Endothelial cell of umbilical vein (primary cell): ENCODE results near the gene EDA.

Experiments
- CTCF ChIP-seq, 2 donors: IDR thresholded peaks; 1 replicate in 1 of 2; 2 replicates in 1 of 2; pipeline ENCODE4 v1.5.1; 2011; ENCODE audit warnings: low read length in 2 of 2, mild to moderate bottlenecking in 2 of 2, moderate library complexity in 2 of 2, control low read depth in 1 of 2, inconsistent platforms in 1 of 2, low read depth in 1 of 2; ENCODE audit not compliant: insufficient read depth in 1 of 2; ENCODE audit errors: extremely low read depth in 1 of 2
- EZH2 ChIP-seq: IDR thresholded peaks from 2 replicates; pipeline ENCODE4 v1.6.1; 2012; ENCODE audit warnings: borderline replicate concordance, low read depth, mild to moderate bottlenecking, moderate library complexity, low read length, inconsistent platforms; ENCODE audit not compliant: severe bottlenecking
- FOS ChIP-seq: IDR thresholded peaks from 2 replicates; pipeline ENCODE4 v1.6.1; 2011; ENCODE audit warnings: mild to moderate bottlenecking, low read length, moderate library complexity, borderline replicate concordance; ENCODE audit not compliant: insufficient read depth
- MAX ChIP-seq: IDR thresholded peaks from 2 replicates; pipeline ENCODE4 v1.6.1; 2011; ENCODE audit not compliant: insufficient read depth, insufficient read length

- TF ChIP-seq CTCF (IDR thresholded peaks at IDR 0.05; ENCODE audit: extremely low read depth in 1 of 2, insufficient read depth in 1 of 2, low read depth in 1 of 2, low read length in 2 of 2) (no peak), MAX (no peak), EZH2 (no peak), FOS (no peak)
These were observed 396.8 kb downstream of the EDA start for GRCh38 chrX:70012756-70013155.
